Brain pericyte (primary cell): ENCODE measurements around the gene JKAMP.

ENCODE experiments used
- DNase-seq: peaks from one replicate; pipeline ENCODE4 v3.0.0-alpha.2; 2012; ENCODE audit warnings: low read depth, low spot score

Gene JKAMP

GRCh38 chr14:59540852-59541251, 56.5 kb downstream of the JKAMP start:
- no peak for DNase-seq

GRCh38 chr14:59541731-59542130, 57.4 kb downstream of the JKAMP start:
- DNase-seq, result no peak

GRCh38 chr14:59543873-59544272, 59.6 kb downstream of the JKAMP start:
- no peak for DNase-seq

- no peak for DNase-seq
Observed at GRCh38 chr14:59547310-59547709, 63.0 kb downstream of the JKAMP start.
